GM21717 (cell line): ENCODE results near the gene TBC1D8.

Source experiments
- ATAC-seq: cut with Tn5 transposase; IDR thresholded peaks from one replicate; pipeline ENCODE4 v1.9.1; 2021; ENCODE audit warnings: mild to moderate bottlenecking, moderate library complexity; ENCODE audit not compliant: unreplicated experiment

Gene TBC1D8

DNA sequence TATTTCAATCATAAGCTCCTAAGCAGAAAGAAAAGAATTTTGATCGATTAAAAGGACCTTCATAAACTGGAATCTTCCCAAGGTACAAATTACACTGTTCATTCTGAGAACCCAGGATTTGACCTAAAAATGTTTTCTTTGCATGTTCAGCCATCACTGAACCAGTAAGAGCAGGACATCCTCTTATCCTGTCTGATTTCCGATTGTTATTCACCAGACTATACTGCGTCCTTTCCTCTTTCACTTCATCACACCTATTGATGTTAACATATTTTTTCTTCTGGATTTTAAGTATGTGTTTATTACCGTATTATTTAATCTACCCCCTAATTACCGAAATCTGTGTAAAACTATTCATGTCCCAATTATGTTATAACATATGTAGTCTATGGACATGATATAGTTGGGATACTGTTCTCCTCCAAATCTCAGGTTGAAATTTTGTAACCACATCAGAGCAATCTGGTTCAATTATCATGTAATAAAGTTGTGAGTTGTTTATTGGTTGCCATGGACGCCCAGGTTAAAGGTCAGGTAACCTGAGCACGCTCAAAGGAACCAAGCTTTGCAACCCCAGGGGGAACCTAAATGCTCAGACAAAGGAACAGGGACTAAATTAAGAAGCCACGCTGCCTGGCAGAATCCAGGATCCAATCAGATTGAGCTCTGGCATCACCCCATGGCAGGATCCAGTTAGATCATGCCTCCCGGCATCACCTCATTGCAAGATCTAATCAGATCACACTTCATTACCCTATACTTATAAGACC lies 11.6 kb upstream of the TBC1D8 start:
- no peak for ATAC-seq

DNA sequence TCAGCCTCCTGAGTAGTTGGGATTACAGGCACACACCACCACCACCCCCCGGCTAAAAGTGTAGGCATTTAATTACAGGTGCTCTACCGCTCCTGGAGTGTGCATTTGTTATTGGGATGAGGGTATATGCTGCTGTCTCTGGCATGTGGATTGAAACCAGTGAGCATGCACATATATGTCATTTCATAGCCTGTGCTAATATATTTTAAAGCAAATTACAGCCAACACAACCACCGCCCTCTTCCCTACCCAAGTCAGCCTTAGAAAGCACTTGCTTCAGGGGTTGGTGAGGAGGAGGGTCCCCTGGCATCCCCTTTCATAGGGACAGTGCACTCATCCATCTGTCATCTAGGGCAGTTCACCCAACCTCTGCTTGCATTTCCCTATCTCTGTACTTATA lies 10.5 kb upstream of the TBC1D8 start:
- ATAC-seq = no peak

DNA sequence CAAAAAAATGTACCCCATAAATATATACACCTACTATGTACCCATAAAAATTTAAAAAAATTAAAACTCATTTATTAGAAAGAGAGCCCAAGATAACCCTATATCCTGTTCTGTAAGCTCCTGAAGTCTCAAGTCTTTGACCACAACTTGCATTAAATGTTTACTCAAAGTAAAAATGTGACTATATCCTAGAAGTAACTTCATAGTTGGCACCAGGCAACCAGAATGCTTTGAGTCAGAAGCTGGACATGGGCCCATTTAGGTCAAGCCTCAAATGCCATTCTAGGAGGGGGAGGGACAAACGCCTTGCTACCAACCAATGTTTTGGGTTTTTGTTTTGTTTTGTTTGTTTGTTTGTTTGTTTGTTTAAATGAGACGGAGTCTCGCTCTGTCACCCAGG lies 9.3 kb upstream of the TBC1D8 start:
- ATAC-seq = no peak

DNA sequence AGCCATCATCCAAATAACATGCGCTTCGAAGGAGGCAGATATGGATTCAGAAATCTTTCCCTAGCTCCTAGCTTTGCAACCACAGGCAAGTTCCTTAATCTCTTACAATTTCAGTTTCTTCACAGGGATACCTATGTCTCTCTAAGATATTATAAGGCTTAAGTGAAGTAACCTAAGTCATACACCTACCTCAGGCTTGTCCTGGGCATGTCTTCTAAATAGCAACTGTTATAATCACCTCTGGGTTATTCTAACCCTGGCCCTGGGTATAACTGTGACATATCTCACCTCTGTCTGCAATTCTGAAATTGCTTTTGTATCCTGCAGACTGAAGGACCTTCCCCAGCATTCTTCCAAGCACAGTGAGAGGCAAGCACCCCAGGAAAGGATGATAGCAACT lies 8.3 kb upstream of the TBC1D8 start:
- ATAC-seq = no peak

DNA sequence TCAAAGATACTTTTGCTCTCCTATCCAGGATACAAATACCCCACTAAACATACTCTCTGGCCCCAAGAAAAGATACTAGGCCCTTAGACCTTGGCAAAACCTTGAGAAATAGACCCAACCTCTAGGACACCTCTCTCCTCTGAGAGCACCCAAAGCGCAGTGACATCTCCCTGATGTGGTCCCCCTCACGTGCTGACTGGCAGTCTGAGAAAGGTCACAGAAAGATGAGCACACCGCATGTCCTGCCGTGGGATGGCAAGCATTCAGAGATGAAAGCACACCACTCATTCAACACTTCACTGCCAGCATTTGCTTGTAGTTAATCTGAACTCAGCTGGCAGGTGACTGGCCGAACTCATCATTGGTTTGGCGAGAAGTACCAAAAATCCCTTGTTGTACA lies 6.1 kb upstream of the TBC1D8 start:
- no peak for ATAC-seq

DNA sequence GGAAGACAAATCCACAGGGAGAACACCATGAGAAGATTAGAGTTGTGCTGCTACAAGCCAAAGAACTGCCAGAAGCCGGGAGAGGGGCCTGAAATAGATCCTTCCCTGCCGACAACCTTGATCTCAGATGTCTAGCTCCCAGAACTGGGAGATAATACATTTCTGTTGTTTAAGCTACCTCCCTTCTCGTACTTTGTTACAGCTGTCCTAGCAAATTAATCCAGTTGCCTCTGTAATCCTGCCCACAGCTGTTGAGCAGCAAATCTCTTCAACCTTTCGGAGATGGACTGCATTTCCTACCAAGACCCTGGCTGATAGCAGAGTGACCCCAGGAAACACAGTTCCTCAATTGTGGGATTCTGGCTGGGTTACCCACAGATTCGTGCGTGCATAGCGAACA lies 2.6 kb upstream of the TBC1D8 start:
- ATAC-seq = no peak

DNA sequence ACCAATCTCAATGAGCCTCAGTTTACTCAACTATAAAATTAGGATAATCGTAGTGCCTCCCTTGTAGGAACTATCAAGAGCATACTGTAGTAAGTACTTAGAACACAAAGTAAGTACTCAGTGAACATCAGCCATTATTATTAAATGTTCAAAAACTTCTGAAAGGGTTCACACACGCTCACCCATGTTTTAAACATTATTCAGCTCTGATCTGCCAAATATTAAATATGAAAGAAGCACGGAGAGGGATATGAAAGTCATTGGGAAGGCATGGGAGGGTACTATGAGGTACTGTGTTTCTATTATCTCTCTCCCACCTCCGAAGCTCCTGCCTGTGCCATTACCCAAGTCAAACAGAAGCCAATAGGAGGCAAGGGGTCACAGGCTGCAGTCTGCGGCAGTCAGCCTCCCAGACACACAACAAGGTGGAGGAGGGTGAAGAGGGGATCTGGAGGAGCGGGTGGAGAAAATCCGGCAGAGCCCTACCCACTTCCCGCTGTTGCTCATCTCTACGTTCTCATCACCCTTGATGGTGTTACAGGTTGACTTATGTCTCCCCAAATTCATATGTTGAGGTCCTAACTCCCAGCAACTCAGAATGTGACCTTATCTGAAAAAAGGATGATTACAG lies 2.0 kb upstream of the TBC1D8 start:
- ATAC-seq = no peak

DNA sequence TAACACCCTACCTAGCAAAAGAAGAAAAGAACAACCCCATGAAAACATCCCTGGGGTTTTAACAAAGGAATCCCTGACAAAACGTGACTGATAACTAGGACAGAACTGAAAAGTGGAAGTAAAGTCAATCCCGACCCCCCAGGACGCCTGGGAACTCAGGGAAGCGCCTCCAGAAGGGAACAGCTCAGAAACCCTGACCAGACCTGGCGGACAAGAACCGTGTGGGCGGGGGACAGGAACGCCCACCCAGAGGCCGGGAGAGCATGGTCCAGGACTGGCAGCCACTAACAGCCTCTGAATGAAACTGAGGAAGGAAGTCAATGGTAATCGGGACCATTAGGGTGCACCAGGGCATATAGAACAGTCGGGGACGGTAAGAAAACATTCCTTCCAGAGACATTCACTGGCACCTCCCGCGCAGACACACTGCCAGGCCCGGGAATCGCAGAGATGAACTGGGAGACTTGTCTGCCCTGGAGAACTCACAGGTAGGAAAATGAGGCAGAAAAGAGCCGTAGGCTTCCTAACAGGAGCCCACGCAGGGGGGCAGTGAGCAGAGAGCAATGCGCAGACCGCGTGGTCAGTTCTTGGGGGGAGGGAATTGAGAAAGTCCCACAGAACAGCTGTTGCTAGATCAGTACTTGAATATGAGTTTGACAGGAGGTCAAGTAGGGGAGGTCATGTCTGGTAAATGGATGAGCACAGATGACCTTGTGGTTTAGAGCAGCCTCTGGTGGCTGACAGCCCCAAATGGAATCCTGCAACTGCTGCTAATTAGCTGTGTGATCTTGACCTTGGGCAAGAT lies 1.3 kb upstream of the TBC1D8 start:
- peak; percentile 65 for ATAC-seq

DNA sequence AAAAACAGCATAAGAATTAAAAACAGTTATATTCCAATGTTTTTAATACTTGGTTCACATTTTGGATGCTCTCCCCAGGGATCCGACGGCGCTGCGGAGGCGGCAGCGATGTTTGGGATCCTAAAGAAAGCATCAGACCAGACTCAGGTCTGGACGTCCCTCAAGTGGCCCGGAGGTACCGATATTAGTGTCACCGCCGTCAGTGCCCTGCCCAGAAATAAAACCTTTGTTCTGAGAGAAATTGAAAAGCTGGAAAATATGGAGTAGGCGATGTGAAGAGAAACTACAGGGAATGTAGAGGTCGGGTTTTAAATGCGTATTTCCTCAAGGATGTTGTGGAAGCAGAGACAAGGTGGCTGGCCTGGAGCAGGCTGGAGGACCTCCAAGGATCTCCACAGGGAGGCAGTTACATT lies 683 bp upstream of the TBC1D8 start:
- ATAC-seq = no peak

DNA sequence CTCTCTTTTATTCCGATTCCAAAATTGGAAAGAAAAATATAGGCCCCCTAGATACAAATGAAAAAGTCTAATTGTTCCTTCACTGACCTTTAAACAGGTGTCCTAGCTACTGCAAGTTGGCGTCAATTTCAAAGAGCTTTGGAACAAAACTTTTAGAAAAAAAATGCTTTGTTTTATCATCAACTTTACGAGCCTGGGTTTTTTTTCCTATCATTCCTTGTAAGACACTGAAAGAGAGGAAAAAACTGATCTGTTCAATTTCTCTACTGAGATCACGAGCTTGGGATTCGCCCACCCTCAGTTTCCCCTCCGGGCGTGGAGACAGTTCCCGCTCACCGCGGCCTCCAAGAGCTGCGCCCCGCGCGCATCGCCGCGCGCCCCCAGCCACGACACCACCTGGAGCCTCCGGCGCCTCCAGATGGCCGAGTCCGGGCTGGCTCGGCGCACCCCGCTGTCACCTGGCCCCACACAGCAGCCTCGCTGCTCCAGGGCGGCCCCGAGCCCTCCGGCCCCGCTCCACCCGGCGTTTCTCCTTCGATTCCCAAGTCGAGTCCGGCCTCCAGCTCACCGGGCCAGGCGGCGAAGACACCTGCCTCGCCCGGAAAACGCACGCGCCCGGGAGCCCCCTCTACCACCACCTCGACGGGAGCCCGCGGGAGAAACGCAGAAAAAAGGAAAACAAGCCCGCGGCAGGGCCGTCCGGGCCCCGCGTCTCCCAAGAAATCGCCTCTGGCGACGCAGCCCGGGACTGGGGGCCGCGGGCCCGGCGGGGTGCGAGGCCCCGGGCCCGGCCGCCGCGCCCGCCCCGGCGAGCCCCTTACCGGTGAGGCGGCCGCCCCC lies 656 bp downstream of the TBC1D8 start:
- ATAC-seq = no peak

DNA sequence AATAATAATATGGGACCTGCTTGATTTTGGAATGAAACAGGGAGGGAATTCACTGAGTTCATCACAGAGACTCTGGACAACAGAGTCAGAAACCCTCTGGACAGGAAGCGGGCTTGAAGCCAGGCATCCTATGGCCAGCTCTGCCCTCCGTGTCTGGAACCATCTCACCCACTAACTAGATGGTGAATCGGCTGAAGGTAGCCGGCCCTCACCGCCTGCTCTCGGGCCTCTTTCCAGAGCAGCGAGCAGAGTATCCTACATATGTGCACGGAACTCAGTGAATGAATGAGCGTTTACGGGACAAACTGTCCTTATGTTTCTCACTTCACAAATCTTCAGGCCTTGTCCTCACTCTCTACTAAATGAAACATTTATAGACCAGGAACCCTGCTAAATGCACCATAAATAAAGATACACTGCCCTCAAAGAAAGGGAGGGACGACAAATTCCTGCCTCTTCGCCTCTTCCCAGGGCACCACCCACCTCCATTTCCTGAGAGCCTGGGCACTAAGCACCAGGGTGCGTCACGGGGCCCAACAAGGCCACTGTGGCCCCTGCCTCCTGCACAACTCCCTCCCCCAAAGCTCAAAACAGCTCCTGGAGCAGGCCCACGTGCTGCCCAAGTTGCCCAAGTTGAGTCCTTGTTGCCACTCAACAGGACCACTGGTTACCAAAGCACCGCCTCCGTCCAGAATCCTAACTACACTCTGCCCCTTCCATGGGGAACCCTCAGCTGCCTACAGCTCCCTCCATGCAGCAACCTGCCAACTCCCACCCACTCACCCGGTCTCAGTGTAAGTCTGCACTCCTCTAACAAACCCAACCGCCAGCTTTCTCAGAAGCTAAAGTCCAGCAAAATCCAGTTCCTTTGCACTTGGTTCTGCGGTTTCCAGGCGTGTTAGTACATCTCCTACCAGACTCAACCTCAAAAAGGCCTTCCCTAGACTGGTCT lies 1.7 kb downstream of the TBC1D8 start:
- ATAC-seq = no peak

DNA sequence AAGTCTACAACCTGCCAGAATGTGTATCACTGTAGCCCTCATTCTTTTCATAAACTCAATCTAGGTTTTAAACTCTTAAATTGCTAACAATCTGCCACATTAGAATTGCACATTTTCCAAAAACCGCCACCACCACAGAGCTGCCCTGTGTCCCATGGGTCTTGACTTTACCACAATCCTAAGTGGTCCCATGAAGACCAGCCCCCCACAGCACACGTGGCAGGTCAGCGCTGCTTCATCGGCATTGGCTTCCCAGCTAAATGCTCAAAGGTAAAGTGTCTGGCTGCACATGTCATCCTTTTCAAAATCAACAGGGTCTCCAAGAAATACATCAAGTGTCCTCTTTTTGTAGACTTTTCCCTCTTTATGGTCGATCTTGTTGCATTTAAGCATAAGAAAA lies 2.4 kb downstream of the TBC1D8 start:
- ATAC-seq = no peak

DNA sequence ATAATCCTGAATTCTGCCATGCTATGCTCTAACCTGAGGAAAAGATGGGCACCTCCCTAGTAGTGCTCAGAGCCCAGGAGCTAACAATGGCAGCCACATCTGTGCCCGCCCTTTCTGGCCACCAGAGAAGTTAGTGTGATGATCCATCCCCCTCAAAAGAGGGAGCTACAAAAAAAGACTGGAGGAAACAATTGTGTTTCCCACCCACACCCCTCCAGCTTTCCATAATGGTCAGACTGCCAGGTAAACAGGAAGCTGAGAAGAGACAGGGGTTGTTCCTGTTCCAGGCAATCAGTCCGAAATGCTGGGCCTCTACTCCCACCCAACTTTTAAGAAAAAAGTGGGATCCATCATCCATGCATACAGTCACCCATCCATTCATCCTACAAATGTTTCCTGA lies 3.2 kb downstream of the TBC1D8 start:
- no peak for ATAC-seq

DNA sequence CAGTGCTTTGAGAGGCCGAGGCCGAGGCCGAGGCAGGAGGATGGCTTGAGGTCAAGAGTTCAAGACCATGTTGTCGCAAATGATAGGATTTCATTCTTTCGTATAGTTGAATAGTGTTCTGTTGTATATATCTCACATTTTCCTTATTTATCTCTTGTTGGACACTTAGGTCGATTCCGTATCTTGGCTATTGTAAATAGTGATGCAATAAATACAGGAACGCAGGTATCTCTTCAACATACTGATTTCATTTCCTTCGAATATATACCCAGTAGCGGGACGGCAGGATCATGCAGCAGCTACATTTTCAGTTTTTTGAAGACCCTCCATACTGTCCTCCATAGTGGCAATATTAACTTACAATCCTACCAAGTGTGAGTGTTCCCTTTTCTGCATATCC lies 4.1 kb downstream of the TBC1D8 start:
- ATAC-seq = no peak

DNA sequence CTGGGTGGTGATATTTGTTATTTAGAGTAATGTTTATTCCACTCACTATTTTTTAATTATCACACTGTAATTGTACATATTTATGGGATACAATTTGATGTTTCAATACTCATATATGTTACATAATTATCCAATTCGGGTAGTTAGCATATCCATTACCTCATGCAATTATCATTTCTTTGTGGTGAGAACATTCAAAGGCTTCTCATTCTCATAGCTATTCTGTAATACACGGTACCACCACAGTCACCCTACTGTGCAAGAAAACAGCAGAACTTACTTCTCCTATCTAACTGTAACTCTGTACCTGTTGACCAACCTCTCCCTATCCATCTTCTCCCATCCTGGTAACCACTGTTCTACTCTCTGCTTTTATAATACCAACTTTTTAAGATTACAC lies 4.6 kb downstream of the TBC1D8 start:
- no peak for ATAC-seq

DNA sequence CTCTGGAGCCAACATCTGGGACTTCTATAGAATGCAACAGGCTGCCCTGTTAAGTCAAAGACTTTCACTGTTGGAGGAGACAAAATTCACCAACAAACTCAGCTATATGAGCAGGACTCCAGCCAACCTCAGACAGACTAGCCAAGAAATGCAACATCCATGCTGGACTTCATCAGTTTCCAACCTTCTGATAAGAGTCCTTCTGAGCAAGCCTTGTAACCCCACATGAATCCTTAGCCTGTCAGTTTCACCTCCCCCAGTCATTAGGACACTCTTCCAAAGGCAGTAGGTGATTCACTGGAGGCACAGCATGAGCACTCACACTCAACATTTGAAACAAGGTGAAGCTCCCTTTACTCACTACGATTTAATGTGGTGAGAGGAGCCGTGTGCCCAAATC lies 5.8 kb downstream of the TBC1D8 start:
- ATAC-seq = no peak

DNA sequence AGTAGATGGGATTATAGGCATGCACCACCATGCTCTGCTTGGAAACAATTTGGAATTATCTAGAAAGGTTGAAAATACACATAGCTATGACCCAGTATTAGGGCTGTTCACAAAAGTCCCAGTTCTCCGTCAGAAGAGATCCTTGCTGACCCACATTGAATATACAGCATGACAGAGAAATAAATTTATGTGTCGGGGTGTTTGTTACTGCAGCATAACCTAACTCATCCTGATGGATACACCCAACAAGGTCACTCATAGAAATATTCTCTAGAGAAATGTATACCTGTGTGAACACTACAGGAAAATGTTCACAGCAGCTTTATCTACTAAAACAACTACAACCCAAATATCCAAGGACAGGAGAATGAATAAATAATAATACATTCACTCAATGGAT lies 9.0 kb downstream of the TBC1D8 start:
- ATAC-seq = no peak

DNA sequence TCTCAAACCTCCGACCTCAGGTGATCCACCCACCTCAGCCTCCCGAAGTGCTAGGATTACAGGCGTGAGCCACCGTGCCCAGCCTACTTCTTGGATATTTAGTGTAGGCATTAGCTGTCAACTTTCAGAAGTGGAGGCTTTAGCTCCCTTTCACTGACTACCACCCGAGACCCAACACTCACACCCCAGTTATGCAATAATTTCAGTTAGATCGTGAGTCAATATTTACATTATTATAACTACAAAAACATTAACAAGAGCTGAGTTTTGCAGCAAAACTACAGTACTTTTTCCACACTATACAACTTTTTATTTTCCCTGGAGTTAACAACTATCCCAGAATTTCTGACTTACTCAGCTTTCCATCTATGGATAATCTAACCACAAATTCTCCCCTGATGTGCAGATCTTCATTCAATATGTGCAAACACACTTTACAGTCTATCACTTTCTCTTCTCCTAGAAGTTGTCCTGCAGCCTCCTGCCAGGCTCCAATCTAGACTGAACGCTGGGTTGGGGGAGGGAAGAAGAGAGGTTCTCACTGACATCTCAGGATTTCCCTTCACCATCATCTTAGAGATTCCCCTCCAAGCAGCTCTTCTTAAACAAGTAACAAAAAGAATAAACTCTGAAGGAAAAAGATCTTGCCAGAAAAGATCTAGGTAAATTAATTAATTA lies 10.1 kb downstream of the TBC1D8 start:
- ATAC-seq = no peak

DNA sequence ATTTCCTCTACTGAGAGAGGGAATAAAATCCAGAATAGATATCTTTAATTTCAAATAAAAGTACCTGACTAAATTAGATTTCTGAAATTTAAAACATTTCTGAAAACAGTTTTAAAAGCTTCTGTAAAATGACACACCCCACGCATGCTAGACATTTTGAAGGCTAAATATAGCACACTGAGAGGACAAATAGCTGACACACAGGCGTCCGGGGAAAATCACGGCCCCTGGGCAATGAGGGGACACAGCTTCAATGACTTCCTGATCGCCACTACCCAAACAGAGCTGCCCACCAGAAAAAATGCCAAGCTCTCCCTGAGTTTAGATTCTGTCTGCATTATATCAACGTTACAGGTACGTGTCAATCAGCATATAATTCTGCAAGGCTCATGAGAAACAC lies 10.9 kb downstream of the TBC1D8 start:
- no peak for ATAC-seq
